MCF 10A (cell line): ENCODE measurements around the gene CUBN. TPM values are rescaled to one million over a fixed set of nuclear protein-coding genes. Genes with fewer than 3 reads are reported as not detected.

Experiments used
- BruUV-seq: library from RNA; stranded (reverse); fragments of 400-500 nt; replicated peaks from 2 replicates; lab custom pipeline; 2021; lab: Mats Ljungman, UMichigan
- CTCF ChIA-PET: fragments of 300-600 bp; sonication (Branson Sonifier 250); formaldehyde crosslinking; extraction: SDS; loops from one replicate; lab custom pipeline; 2021; ENCODE audit warnings: antibody characterized with exemption, inconsistent platforms; lab: Yijun Ruan, JAX
- POLR2A ChIA-PET: fragments of 300-600, 350-650 bp; sonication (Branson Sonifier 250); formaldehyde crosslinking; extraction: SDS; loops from one replicate; lab custom pipeline; 2020; ENCODE audit warnings: antibody characterized with exemption, inconsistent platforms; lab: Yijun Ruan, JAX
- DNase-seq: peaks from one replicate; pipeline ENCODE4 v3.0.0-alpha.2; 2018; ENCODE audit not compliant: unreplicated experiment
- H3K27ac Mint-ChIP-seq: one replicate; pipeline ENCODE4 v1.8.0; 2022; ENCODE audit warnings: mild to moderate bottlenecking, low read depth, mixed read lengths; ENCODE audit not compliant: unreplicated experiment
- H3K27me3 Mint-ChIP-seq: one replicate; pipeline ENCODE4 v1.8.0; 2022; ENCODE audit warnings: mixed read lengths; ENCODE audit not compliant: insufficient read depth, unreplicated experiment
- H3K36me3 Mint-ChIP-seq: one replicate; pipeline ENCODE4 v1.8.0; 2022; ENCODE audit warnings: mild to moderate bottlenecking, moderate library complexity, mixed read lengths; ENCODE audit not compliant: insufficient read depth, unreplicated experiment
- H3K4me1 Mint-ChIP-seq: one replicate; pipeline ENCODE4 v1.8.0; 2022; ENCODE audit warnings: mixed read lengths; ENCODE audit not compliant: insufficient read depth, unreplicated experiment
- H3K4me3 Mint-ChIP-seq: one replicate; pipeline ENCODE4 v1.8.0; 2022; ENCODE audit warnings: mild to moderate bottlenecking, moderate library complexity, mixed read lengths; ENCODE audit not compliant: unreplicated experiment
- H3K9me3 Mint-ChIP-seq: one replicate; pipeline ENCODE4 v1.8.0; 2022; ENCODE audit warnings: mixed read lengths; ENCODE audit not compliant: unreplicated experiment
- CTCF ChIP-seq: fragments of 200-600 bp; IDR thresholded peaks from one replicate; pipeline ENCODE4 v1.8.0; 2022; ENCODE audit warnings: antibody characterized with exemption, mild to moderate bottlenecking; ENCODE audit not compliant: unreplicated experiment
- intact Hi-C: fragments of 100-400 bp; cut with micrococcal nuclease; formaldehyde crosslinking; loops from 2 replicates; pipeline ENCODE4 v1.14.1; 2022
- total RNA-seq: library from RNA; stranded (reverse); gene quantifications from 2 replicates; pipeline ENCODE4 v1.2.3, GENCODE V29; 2022

Gene CUBN
- total RNA-seq, 1 experiment from 2014 or later: 1.3 TPM

- TF ChIP-seq CTCF: no peak
- Mint-ChIP-seq H3K9me3 (no peaks in the 10 kb centered on the region), H3K4me1 (no peaks in the 10 kb centered on the region), H3K27me3 (no peaks in the 10 kb centered on the region), H3K36me3 (no peaks in the 10 kb centered on the region), H3K27ac (no peak overlapping the region), H3K4me3 (no peak overlapping the region)
- BruUV-seq: no TSS peak
- intact Hi-C loops: no loop called here
- ChIA-PET POLR2A (interaction anchor here (0.8 kb wide), 1 partner anchor 90 kb away, joined by 3 read pairs; no protein-coding TSS in a partner anchor), CTCF (interaction anchor here (0.7 kb wide), 1 partner anchor 23 kb away, joined by 3 read pairs; no protein-coding TSS in a partner anchor)
- DNase-seq: no peak
Observed at GRCh38 chr10:17140386-17140761, 10.8 kb upstream of the CUBN start.

GRCh38 chr10:17138460-17139042 lies 8.9 kb upstream of the CUBN start:
- Mint-ChIP-seq H3K4me3 (no peak overlapping the region), H3K4me1 (no peaks in the 10 kb centered on the region), H3K27me3 (no peaks in the 10 kb centered on the region), H3K36me3 (no peaks in the 10 kb centered on the region), H3K9me3 (no peaks in the 10 kb centered on the region), H3K27ac (no peak overlapping the region)
- intact Hi-C loops: no loop called here
- DNase-seq: no peak
- no TSS peak for BruUV-seq
- POLR2A ChIA-PET: interaction anchor here (0.6 kb wide), 2 partner anchors 62 to 100 kb away, joined by 3 read pairs; no protein-coding TSS in a partner anchor
- TF ChIP-seq CTCF: no peak
- CTCF ChIA-PET: interaction anchor here (0.7 kb wide), 1 partner anchor 187 kb away, joined by 3 read pairs; no protein-coding TSS in a partner anchor

GRCh38 chr10:17134737-17135260 lies 5.2 kb upstream of the CUBN start:
- intact Hi-C loops: no loop called here
- ChIA-PET CTCF (no interaction called here), POLR2A (interaction anchor here (0.5 to 0.6 kb wide), 2 partner anchors 11 to 52 kb away, joined by 3 read pairs; no protein-coding TSS in a partner anchor)
- no peak overlapping the region for H3K27ac Mint-ChIP-seq
- no peaks in the 10 kb centered on the region for H3K4me1 Mint-ChIP-seq
- no peak overlapping the region for H3K4me3 Mint-ChIP-seq
- H3K9me3 Mint-ChIP-seq: no peaks in the 10 kb centered on the region
- no peaks in the 10 kb centered on the region for H3K36me3 Mint-ChIP-seq
- no peak for TF ChIP-seq CTCF
- DNase-seq: no peak
- no peaks in the 10 kb centered on the region for H3K27me3 Mint-ChIP-seq
- no TSS peak for BruUV-seq

GRCh38 chr10:17134282-17134681 lies 4.7 kb upstream of the CUBN start:
- no peak for DNase-seq
- H3K4me1 Mint-ChIP-seq: no peaks in the 10 kb centered on the region
- H3K36me3 Mint-ChIP-seq: no peaks in the 10 kb centered on the region
- no peak overlapping the region for H3K27ac Mint-ChIP-seq
- H3K9me3 Mint-ChIP-seq: no peaks in the 10 kb centered on the region
- ChIA-PET POLR2A (interaction anchor here (0.6 kb wide), 1 partner anchor 10 kb away, joined by 3 read pairs; no protein-coding TSS in a partner anchor), CTCF (interaction anchor here (0.7 kb wide), 1 partner anchor 1545 kb away, joined by 4 read pairs; no protein-coding TSS in a partner anchor)
- intact Hi-C loops: no loop called here
- TF ChIP-seq CTCF: no peak
- BruUV-seq: no TSS peak
- no peak overlapping the region for H3K4me3 Mint-ChIP-seq
- H3K27me3 Mint-ChIP-seq: no peaks in the 10 kb centered on the region
